GM23338 (cell line): Measurements from ENCODE around the gene JAG1. TPM values are rescaled to one million over a fixed set of nuclear protein-coding genes. Genes with fewer than 3 reads are reported as not detected.

Source experiments
- ATAC-seq: fragments of 200-7000 bp; cut with Tn5 transposase; 3 replicates; pipeline ENCODE4 v1.9.1; 2020
- DNase-seq: peaks from one replicate; pipeline ENCODE4 v3.0.0-alpha.2; 2015; ENCODE audit warnings: low spot score
- H2AFZ ChIP-seq: fragments of 200-600 bp; sonication (generic); 2 replicates; pipeline ENCODE4 v1.8.0; 2016; ENCODE audit warnings: antibody characterized with exemption, mild to moderate bottlenecking, moderate library complexity
- H3F3A ChIP-seq: fragments of 200-600 bp; sonication (generic); replicated peaks from 2 replicates; pipeline ENCODE4 v1.8.0; 2017; ENCODE audit warnings: antibody characterized with exemption, mixed run types, low read depth
- H3K27ac ChIP-seq: fragments of 200-600 bp; sonication (generic); 2 replicates; pipeline ENCODE4 v1.6.1; 2016; ENCODE audit warnings: low read depth
- H3K27me3 ChIP-seq: fragments of 200-600 bp; sonication (generic); 2 replicates; pipeline ENCODE4 v1.8.0; 2016; ENCODE audit warnings: mild to moderate bottlenecking, mixed run types, moderate library complexity; ENCODE audit not compliant: insufficient read depth
- H3K36me3 ChIP-seq: fragments of 200-600 bp; sonication (generic); 2 replicates; pipeline ENCODE4 v1.8.0; 2016; ENCODE audit warnings: mild to moderate bottlenecking; ENCODE audit not compliant: insufficient read depth
- H3K4me1 ChIP-seq: fragments of 200-600 bp; sonication (generic); 2 replicates; pipeline ENCODE4 v1.8.0; 2016; ENCODE audit warnings: mild to moderate bottlenecking, moderate library complexity; ENCODE audit not compliant: insufficient read depth
- H3K4me2 ChIP-seq: fragments of 200-600 bp; sonication (generic); 2 replicates; pipeline ENCODE4 v1.7.1; 2017; ENCODE audit warnings: mixed run types
- H3K4me3 ChIP-seq: fragments of 200-600 bp; sonication (generic); 2 replicates; pipeline ENCODE4 v1.6.1; 2016; ENCODE audit warnings: mixed run types
- H3K79me2 ChIP-seq: fragments of 200-600 bp; sonication (generic); replicated peaks from 2 replicates; pipeline ENCODE4 v1.8.0; 2017; ENCODE audit warnings: mild to moderate bottlenecking; ENCODE audit not compliant: insufficient read depth
- H3K9me2 ChIP-seq: fragments of 200-600 bp; sonication (generic); 2 replicates; pipeline ENCODE4 v1.8.0; 2017; ENCODE audit not compliant: insufficient read depth
- H4K20me1 ChIP-seq: fragments of 200-600 bp; sonication (generic); replicated peaks from 2 replicates; pipeline ENCODE4 v1.8.0; 2017; ENCODE audit warnings: mild to moderate bottlenecking; ENCODE audit not compliant: insufficient read depth
- H3K27ac Mint-ChIP-seq: 2 replicates; pipeline ENCODE4 v1.8.0; 2020; ENCODE audit warnings: inconsistent platforms, mild to moderate bottlenecking, moderate library complexity, mixed read lengths
- H3K27me3 Mint-ChIP-seq: 3 replicates; pipeline ENCODE4 v1.8.0; 2022; ENCODE audit warnings: low read depth, mild to moderate bottlenecking, moderate library complexity, mixed read lengths, inconsistent platforms; ENCODE audit not compliant: insufficient read depth, poor library complexity
- H3K36me3 Mint-ChIP-seq: 3 replicates; pipeline ENCODE4 v1.8.0; 2021; ENCODE audit warnings: low read depth, mild to moderate bottlenecking, inconsistent platforms, moderate library complexity, mixed read lengths
- H3K4me1 Mint-ChIP-seq: 3 replicates; pipeline ENCODE4 v1.8.0; 2020; ENCODE audit warnings: mild to moderate bottlenecking, inconsistent platforms, mixed read lengths
- H3K4me3 Mint-ChIP-seq: 3 replicates; pipeline ENCODE4 v1.8.0; 2021; ENCODE audit warnings: moderate library complexity, mild to moderate bottlenecking, inconsistent platforms, mixed read lengths
- H3K9me3 Mint-ChIP-seq: 3 replicates; pipeline ENCODE4 v1.8.0; 2020; ENCODE audit warnings: moderate library complexity, mild to moderate bottlenecking, inconsistent platforms, mixed read lengths
- CREB1 ChIP-seq: fragments of 250-450 bp; sonication (Bioruptor Pico); IDR thresholded peaks from 2 replicates; pipeline ENCODE4 v1.5.0; 2020; ENCODE audit warnings: low read depth, mild to moderate bottlenecking, moderate library complexity
- CTCF ChIP-seq, 2 experiments: fragments of 200-600 bp in 1 of 2; sonication (generic) in 1 of 2; conservative IDR thresholded peaks; 2 replicates each; pipeline versions ENCODE4 v1.5.1 to v1.6.1; 2016 to 2017; ENCODE audit warnings: antibody characterized with exemption in 2 of 2, low read depth in 2 of 2, mild to moderate bottlenecking in 2 of 2, moderate library complexity in 1 of 2
- ETS1 ChIP-seq: IDR thresholded peaks from 2 replicates; pipeline ENCODE4 v1.6.1; 2016; ENCODE audit warnings: antibody characterized with exemption
- EZH2 ChIP-seq: fragments of 200-600 bp; sonication (generic); IDR thresholded peaks from one replicate; pipeline ENCODE4 v1.8.0; 2017; ENCODE audit warnings: antibody characterized with exemption, mild to moderate bottlenecking, low read depth; ENCODE audit not compliant: unreplicated experiment
- EZH2phosphoT487 ChIP-seq: fragments of 200-600 bp; sonication (generic); IDR thresholded peaks from one replicate; pipeline ENCODE4 v1.8.1; 2018; ENCODE audit warnings: antibody characterized with exemption; ENCODE audit not compliant: unreplicated experiment
- JUNB ChIP-seq: IDR thresholded peaks from one replicate; pipeline ENCODE4 v1.6.1; 2016; ENCODE audit warnings: antibody characterized with exemption; ENCODE audit not compliant: unreplicated experiment
- NANOG ChIP-seq: IDR thresholded peaks from 2 replicates; pipeline ENCODE4 v1.6.1; 2016; ENCODE audit warnings: antibody characterized with exemption, borderline replicate concordance
- POLR2AphosphoS5 ChIP-seq: IDR thresholded peaks from 2 replicates; pipeline ENCODE4 v1.6.1; 2016; ENCODE audit warnings: antibody characterized with exemption, low read depth
- REST ChIP-seq: IDR thresholded peaks from one replicate; pipeline ENCODE4 v1.6.1; 2018; ENCODE audit warnings: antibody characterized with exemption; ENCODE audit not compliant: unreplicated experiment
- STAT1 ChIP-seq: IDR thresholded peaks from one replicate; pipeline ENCODE4 v1.6.1; 2016; ENCODE audit warnings: antibody characterized with exemption; ENCODE audit not compliant: unreplicated experiment
- ZNF114 ChIP-seq: fragments of 250-450 bp; sonication (Bioruptor Pico); IDR thresholded peaks from 2 replicates; pipeline ENCODE4 v1.5.0; 2020; ENCODE audit warnings: mild to moderate bottlenecking, moderate library complexity
- ZNF331 ChIP-seq: fragments of 250-450 bp; sonication (Bioruptor Pico); IDR thresholded peaks from 2 replicates; pipeline ENCODE4 v1.5.0; 2020; ENCODE audit warnings: low read depth, mild to moderate bottlenecking, moderate library complexity
- ZNF462 ChIP-seq: fragments of 250-450 bp; sonication (Bioruptor Pico); IDR thresholded peaks from 2 replicates; pipeline ENCODE4 v1.5.0; 2020; ENCODE audit warnings: mild to moderate bottlenecking, moderate library complexity
- polyA plus RNA-seq: library from polyadenylated mRNA; unstranded; fragments of >200 nt; fragmentation: Nextera tagmentation; extraction: Ambion mirVana; gene quantifications from 2 replicates; pipeline ENCODE4 v1.2.1, GENCODE V29; 2016
- total RNA-seq: library from RNA; depleted of rRNA; stranded (reverse); fragments of >200 nt; shearing (Covaris generic); gene quantifications from 2 replicates; pipeline ENCODE4 v1.2.3, GENCODE V29; 2014

Gene JAG1
- total and polyA plus RNA-seq, 2 experiments from 2014 or later, result 9.7 to 46.5 TPM

DNA sequence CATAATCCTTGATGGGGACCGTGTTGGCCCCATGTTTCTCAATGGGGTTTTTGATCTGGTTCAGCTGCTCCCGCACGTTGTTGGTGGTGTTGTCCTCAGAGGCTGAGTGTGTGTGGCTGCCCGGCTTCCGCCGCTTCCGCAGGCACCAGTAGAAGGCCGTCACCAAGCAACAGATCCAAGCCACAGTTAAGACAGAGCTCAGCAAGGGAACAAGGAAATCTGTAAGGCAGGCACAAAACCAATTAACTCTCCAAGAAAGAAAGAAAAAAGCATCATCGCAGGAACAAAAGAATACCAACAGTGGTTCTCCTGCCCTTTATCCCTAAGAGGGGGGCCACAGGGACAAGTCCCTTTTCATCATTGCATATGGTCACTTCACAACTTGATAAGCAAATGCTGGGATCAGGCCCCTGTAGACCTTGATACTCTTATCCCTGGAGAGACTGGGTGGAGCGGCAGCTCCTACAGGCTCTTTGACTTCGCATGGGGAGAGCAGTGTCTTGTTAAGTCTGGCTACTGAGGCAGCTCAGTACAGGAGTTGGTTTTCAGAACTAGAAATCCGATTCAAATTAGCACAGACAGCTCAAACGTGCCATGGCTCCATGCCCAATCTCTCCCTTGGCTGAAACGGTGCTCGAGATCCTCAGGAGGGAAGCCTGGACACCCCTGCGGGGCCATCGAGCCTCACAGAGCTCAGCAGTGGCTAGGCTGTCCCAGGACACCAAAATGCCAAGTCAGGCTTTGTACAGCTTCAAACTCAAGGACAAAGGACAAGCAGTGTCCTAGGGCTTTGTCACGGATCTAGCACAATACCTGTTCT, 33.9 kb downstream of the JAG1 start:
- Histone ChIP-seq H3K4me2 (no peak overlapping the region), H3K9me2 (no peaks in the 10 kb centered on the region; the same call in 1 of the 2 replicates), H4K20me1 (0 out of 2 replicates have a peak, but pooled peaks cover 2% of the 10 kb centered on the region), H3K36me3 (peaks cover 51% of the 10 kb centered on the region), H3K4me3 (no peak overlapping the region), H3K79me2 (0 out of 2 replicates have a peak, but pooled peaks cover 3% of the 10 kb centered on the region), H2AFZ (no peak overlapping the region), H3K27ac (0 out of 2 replicates have a peak overlapping the region, but pooled peaks have one; percentile 55), H3F3A (no peaks in the 10 kb centered on the region), H3K4me1 (peaks cover 34% of the 10 kb centered on the region), H3K27me3 (no peaks in the 10 kb centered on the region)
- Mint-ChIP-seq H3K9me3 (no peaks in the 10 kb centered on the region), H3K36me3 (peaks cover 75% of the 10 kb centered on the region), H3K27me3 (peaks cover 6% of the 10 kb centered on the region), H3K4me3 (no peak overlapping the region), H3K4me1 (peaks cover 45% of the 10 kb centered on the region), H3K27ac (peak overlapping the region; percentile 34; the same call in 1 of the 2 replicates)
- no peak for DNase-seq
- no peak for ATAC-seq
- TF ChIP-seq ZNF331 (CRISPR knock-in tag) (no peak), ZNF462 (CRISPR knock-in tag) (no peak), EZH2 (no peak), REST (no peak), CTCF (conservative IDR thresholded peaks at IDR 0.05; ENCODE audit: low read depth in 2 of 2) (no peak), STAT1 (no peak), POLR2AphosphoS5 (no peak), ZNF114 (CRISPR knock-in tag) (no peak), CREB1 (CRISPR knock-in tag) (no peak), NANOG (no peak), EZH2phosphoT487 (no peak), ETS1 (no peak), JUNB (no peak)
